ENCODE data around the gene DSN1.

DSN1 gene

DNA sequence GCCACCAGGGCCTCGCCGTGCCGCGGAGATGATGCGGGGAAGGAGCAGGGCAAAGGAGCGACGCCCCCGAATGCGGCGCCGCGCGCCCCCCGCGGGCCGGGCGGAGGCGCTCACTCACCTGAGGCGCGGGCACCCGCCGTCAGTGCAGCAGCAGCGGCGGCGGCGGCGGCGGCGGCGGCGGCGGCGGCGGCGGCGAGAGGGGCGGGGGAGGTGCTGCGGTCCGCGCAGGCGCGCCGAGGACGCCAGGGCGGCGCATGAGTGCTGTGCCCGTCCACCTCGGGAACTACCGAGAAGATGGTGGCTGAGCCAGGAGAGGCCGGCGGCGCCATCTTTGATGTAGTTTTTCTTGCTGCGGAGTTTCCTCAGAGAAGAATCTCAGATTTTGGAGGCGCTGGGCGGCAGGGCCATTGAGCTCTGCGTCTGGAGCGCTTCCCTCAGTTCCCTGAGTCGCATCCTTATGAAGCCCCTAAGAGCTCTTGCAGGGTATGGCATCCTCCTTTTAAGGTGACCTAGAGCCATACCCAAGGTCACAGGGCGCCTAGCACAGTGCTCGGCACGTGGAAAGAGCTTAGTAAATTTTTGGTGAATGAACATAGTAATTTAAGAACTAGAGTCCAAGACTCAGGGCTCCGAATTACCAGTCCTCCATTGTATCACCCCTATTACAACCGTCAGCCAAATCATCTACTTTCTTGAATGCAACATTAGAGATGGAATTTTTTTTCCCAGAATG lies 27.5 kb downstream of the DSN1 start, which contains the start of gene NDRG3:
Gene NDRG3 (minus strand): TSS at position 164 of the 733 bp plus-strand sequence. CDS start 24,355 bp downstream, outside the sequence.
- DNase-seq: peak; percentile 93

DNA sequence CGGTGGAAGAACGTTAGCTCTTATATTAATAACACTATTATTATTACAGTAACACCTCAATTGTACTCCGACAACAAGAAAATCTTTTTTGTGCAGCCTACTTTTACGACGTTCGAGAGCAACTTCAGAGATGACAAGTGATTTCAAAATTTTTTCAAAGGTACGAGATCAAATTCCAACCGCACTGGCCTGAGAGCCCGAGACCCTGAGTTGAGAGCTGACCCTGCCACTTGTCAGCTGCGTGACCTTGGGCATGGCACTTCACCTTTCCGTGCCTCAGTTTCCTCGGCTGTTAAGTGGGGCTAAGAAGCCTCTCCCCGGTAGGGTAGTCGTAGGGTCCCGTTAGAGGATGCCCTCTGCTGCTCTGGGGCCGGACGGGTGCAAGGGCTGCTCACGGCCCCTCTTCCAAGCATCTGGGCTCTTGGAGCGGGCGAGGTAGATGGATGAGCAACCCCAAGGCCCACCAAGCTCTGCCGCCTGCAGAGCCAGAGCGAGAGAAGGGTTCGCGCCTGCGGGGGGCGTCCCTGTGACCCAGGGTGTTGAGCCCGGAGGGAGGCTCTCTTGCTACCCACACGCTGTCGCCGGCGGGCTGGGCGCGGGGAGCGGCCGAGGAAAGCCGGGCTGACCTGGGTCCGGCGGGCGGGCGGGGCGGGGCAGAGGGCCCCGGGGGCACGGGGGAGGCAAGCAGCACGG lies 28.2 kb downstream of the DSN1 start:
- no peak for DNase-seq

DNA sequence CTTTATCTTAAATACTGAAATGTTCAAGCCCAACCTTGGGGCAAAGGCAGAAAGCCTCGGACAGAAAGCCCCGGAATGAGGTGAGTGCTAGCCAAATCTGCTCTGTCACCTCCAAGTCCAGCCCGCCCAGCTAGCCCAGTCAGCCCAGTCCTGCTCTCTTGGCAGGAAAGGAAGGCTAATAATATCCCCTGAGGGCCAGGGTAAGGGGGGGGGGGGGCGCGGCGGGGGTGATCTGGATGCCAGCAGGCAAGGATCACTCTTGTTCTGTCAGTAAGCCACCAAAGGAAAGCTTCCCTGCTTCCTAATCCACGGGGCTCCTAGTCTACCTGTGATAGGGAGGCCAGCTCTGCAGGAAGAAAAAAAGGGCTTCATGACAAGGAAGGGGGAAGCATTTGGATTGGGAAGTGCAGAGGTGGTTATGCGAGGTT lies 28.8 kb downstream of the DSN1 start:
- DNase-seq: no peak

DNA sequence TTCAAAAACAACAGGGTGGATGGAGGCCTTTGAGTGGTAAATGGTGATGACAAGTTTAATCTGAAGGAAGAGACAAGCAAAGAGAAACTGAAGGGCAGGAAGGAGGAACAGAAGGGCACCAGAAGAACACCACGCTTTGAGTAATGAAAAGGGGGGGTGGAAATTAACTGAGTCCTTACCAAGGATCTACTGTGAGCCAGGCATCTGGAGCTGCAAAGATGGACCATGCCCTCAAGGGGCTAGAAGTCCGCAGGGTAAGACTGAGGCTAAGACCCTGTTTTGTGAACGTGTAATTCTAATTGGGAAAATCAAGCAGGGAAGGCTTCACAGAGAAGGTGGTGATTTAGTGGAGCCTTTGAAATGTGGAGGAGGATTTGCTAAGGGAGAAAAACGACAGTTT lies 29.3 kb downstream of the DSN1 start:
- no peak for DNase-seq

DNA sequence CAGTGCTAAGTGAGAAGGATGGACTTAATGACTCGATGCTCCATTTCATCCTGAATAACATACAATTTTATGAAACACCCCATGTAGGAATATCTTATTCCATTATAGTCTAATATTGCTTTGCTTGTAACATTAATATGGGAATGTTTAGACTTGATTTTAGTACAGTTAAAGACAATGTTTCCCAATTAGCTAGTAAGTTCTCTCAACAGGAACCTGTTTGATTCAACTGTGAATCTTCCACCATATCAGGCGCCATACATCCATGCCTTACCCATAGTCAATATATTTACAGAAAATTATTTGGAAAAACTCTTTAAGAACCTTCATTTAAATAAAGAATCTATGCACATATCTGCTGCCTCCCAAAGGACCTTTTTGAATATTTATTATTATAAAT lies 31.0 kb downstream of the DSN1 start:
- DNase-seq: no peak

DNA sequence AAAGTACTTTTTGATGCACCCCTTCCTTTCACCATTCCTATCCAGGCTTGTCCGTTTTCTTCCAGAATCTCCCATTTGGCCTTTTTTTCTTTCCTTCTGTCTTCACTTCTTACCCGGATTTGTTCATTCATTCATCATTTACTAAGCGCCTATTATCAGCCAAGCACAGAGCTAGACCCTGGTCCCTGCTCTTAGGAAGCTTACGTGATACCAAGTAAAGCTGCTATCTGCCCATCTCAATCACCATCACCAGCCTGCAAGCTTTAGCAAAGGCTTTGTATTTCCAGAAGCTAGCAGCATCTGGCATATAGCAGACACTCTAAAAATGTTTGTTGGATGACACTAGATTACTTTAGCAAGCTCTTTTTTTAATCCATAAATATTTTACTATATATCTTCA lies 32.5 kb downstream of the DSN1 start:
- DNase-seq: no peak

DNA sequence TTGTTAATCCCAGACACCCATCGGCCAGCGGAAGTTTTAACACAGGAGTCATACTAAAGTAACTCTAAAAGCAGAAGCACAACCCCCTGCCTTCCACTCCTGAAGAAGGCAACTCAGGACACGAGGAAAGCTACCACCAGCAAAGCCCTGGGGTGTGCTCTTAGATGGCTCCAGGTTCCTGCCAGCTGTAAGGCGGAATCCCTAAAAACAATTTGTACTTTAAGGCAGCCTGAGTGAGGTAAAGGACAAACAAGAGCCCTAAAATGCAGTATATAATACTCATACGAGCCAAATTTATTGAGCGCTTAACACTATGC lies 36.4 kb downstream of the DSN1 start:
- DNase-seq: no peak

DNA sequence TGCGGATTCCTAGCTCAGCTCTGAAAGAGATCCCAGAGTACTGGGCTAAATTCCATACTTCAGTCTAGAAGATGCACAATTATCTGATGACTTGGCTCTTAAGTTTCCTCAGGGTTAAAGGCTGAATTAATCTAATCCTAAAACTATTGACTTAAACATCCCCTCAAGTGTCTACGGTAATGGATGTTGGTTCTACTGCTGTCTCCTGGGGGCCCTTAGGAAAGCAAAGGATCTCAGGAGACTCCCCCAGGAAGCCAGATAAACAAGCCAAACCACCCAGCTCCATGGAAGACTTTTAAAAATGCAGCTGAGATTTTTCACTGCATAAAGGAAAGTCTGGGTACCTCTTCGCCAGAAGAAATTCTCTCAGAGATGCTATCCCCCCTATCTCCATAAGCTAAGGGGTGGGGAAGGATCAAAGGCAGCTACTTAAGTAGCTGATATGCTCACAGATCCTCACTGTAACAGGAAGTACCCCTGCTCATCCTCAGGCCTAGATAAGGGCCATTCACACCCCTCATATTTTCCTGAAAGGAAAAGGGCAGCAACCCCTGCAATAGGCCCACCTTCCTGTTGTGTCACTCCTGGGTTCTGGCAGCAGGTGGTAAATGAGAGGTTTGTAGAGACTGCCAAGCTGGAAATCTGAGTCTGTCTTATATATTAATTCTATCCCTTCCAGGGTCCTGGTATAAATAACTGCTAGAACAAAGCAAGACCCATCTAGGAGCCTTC lies 36.9 kb downstream of the DSN1 start:
- DNase-seq: no peak

DNA sequence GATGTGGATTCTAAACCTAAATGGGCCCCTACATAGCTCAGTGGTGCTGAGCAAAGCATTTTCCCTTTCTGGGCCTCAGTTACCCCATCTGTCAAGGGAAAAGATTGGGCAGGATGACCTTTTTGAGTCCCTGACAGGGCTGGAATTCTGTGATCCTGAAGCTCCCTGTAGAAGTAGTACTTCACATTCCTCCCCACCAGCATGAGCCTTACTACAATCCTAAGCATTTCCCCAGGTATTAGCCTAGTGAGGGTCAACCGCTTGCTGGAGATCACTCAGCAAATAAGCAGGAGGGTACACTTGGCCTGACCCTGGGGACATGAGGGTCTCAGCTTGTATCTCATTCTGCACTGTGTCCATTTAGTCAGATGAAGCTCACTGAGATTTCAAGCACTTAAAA lies 41.1 kb downstream of the DSN1 start:
- no peak for DNase-seq

DNA sequence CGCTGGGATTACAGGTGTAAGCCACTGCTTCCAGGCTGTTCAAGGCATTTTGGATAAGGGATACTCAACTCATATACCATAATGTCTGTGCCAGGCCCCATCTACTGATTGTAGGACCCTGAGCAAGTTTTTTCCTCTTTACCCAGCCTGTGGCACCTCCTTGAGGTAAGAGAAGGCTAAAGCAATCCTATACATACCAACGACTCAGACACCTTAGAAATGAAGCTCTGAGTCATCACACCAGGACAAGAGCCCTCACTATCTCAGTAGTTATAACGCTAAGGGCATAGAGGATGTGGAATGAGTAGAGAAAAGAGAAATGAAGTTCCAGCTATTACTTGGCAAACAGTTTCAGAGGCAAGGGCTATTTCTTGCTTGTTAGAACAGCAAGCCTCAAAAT lies 44.6 kb downstream of the DSN1 start:
- no peak for DNase-seq

DNA sequence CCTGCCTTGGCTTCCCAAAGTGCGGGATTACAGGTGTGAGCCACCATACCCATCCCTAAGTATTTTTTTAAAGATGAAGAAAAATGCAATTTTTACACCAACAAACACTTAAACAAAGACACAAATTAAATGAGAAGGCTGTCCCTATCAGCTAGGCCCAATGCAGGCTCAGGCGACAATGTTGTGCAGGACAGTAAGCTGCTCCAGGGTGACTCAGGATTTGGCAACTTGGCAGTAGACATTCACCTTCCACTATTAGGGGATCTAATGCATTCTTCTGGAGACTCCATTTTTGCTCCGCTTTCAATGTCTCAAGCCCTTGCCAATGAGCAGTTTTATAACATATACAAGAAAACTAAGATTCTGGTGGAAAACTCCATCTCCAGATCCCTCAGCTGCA lies 47.4 kb downstream of the DSN1 start:
- no peak for DNase-seq

DNA sequence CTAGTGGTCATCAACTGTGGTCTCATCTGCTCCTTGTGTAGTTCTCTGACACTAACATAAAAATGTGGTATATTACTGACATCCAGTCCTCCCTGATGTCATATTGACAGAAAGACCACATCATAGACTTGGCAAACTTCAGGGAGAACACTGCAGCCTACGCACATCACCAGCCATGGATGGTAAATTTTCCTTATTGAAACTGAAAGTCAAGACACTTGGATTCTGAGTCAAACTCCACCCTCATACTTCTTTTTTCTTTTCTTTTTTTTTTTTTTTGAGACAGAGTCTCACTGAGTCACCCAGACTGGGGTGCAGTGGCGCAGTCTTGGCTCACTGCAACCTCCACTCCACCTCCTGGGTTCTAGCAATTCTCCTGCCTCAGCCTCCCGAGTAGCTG lies 53.1 kb downstream of the DSN1 start:
- DNase-seq: no peak

DNA sequence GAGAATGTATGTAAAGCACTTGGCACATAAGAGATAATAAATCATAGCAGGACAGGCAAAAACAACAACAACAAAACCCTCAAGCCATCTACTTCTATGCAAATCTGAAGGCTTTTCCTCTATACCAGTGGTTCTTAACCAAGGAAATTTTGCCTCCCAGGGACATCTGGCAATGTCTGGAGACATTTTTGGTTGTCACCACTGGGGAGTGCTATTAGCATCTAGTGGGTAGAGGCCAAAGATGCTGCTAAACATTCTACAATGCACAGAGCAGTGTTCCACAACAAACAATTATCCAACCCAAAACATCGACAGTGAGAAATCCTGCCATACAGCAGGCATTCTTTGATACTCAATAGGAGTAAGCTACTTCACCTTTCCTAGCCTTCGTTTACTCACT lies 55.9 kb downstream of the DSN1 start:
- peak; percentile 8 for DNase-seq

DNA sequence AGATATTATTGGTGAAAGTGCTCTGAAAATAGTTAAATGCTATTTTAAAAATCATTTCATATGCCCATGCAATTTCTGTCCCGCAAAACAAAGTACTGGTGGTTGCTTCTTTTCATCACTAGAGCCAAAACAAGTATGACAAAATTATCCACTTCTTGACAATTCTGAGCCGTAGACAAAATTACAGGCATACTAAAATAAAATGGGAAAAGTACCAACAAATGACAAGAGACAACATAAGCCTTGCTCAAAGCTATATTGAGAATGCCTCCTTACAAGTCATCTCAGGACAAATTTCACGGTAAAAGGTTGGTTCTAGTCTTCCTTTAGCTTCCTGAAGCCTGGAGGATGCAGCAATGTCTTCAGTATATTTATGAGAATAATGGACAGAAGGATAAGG lies 56.5 kb downstream of the DSN1 start:
- no peak for DNase-seq

DNA sequence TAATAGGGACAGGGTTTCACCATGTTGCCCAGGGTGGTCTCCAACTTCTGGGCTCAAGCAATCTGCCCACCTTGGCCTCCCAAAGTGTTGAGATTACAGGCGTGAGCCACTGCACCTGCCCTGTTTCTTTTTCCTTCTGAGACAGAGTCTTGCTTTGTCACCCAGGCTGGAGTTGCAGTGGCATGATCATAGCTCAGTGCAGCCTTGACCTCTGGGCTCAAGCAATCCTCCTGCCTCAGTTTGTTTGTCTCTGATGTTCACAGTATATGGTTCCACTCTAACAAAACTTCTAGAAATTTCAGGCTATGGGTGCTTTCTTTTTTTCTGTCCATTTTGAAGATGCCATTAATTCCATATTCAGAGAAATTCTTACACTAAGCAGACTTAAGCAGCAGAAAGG lies 60.8 kb downstream of the DSN1 start:
- no peak for DNase-seq

DNA sequence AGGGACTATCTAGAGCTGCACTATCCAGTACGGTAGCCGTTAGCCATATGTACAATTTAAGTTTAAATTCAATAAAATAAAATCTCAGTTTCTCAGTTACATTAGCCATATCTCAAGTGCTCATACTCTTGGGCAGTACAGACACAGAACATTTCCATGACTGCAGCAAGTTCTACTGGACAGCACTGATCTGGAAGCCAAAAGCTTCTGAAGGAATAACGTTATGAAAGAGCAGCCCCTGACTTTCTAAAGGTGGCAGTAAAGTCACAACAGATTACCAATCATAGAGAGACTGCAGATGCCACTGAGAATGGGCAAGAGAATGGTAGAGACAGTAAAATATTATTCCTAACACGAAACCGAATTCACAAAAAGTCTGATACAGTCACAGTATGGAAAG lies 64.4 kb downstream of the DSN1 start:
- DNase-seq: no peak

DNA sequence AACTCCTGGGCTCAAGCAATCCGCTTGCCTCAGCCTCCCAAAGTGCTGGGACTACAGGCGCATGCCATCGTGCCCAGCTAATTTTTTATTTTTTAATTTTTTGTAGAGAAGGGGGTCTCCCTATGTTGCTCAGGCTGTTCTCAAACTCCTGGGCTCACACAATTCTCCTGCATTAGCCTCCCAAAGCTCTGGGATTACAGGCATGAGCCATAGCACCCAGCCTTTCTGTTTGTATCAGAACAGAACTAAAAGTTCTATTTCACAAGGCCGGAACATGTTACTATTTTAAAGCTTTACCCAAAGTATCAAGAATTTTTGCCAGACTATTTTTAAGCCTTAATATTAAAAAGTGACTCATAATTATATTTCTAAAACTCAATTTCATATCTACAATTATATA lies 70.0 kb downstream of the DSN1 start:
- DNase-seq: no peak
